Activated CD4-positive, alpha-beta T cell treated with anti-CD3 and anti-CD28 coated beads, Interleukin-2, amount 50 U/mL, for 4 hours (primary cell): Measurements from ENCODE around the gene FOXO3B.
"Not testable (repeated sequence)": the region's sequence is repeated elsewhere in the genome, so short reads cannot be mapped to it uniquely, and the experiment has no call there.

Experiments
- DNase-seq, 2 experiments: peaks; one replicate each; pipeline ENCODE4 v3.0.0-alpha.2; 2020

The FOXO3B gene

GRCh38 chr17:18681767-18682571 lies at the start of gene FOXO3B:
FOXO3B (minus strand) TSS chr17:18682314; CDS start chr17:18681651, 663 bp downstream.
- DNase-seq, result peak; percentile 31 to 39

GRCh38 chr17:18723509-18723908 lies 41.4 kb upstream of the FOXO3B start:
- DNase-seq, result not testable (repeated sequence)

- DNase-seq, result not testable (repeated sequence)
These were observed 40.5 kb upstream of the FOXO3B start for GRCh38 chr17:18722612-18723011.

GRCh38 chr17:18721775-18722547 lies 39.8 kb upstream of the FOXO3B start:
- not testable (repeated sequence) for DNase-seq

- DNase-seq, result not testable (repeated sequence)
These were observed 37.5 kb upstream of the FOXO3B start for GRCh38 chr17:18719428-18720110.

GRCh38 chr17:18718643-18719427 lies 36.7 kb upstream of the FOXO3B start:
- DNase-seq, result not testable (repeated sequence)

GRCh38 chr17:18712354-18712999 lies 30.4 kb upstream of the FOXO3B start:
- DNase-seq, result peak; percentile 55 to 64

- DNase-seq, result not testable (repeated sequence)
These were observed 26.1 kb upstream of the FOXO3B start for GRCh38 chr17:18708215-18708614.

GRCh38 chr17:18705955-18706354 lies 23.8 kb upstream of the FOXO3B start:
- DNase-seq, result not testable (repeated sequence)

GRCh38 chr17:18698473-18699103 lies 16.5 kb upstream of the FOXO3B start:
- DNase-seq, result not testable (repeated sequence)

GRCh38 chr17:18695143-18695542 lies 13.0 kb upstream of the FOXO3B start:
- DNase-seq, result not testable (repeated sequence)

- DNase-seq, result not testable (repeated sequence)
These were observed 554 bp upstream of the FOXO3B start for GRCh38 chr17:18682668-18683067.

- DNase-seq, result not testable (repeated sequence)
These were observed 4.7 kb downstream of the FOXO3B start for GRCh38 chr17:18677381-18677780.

- DNase-seq, result not testable (repeated sequence)
These were observed 5.2 kb downstream of the FOXO3B start for GRCh38 chr17:18676928-18677327.

- not testable (repeated sequence) for DNase-seq
These were observed 9.5 kb downstream of the FOXO3B start for GRCh38 chr17:18672395-18673227.

- DNase-seq, result not testable (repeated sequence)
These were observed 13.5 kb downstream of the FOXO3B start for GRCh38 chr17:18668625-18669024.

GRCh38 chr17:18667535-18667934 lies 14.6 kb downstream of the FOXO3B start:
- DNase-seq, result not testable (repeated sequence)

GRCh38 chr17:18666326-18666725 lies 15.8 kb downstream of the FOXO3B start:
- DNase-seq, result not testable (repeated sequence)

GRCh38 chr17:18661924-18662624 lies 20.0 kb downstream of the FOXO3B start:
- DNase-seq, result not testable (repeated sequence)

- DNase-seq, result not testable (repeated sequence)
These were observed 32.0 kb downstream of the FOXO3B start for GRCh38 chr17:18650094-18650493.
